HG03565 (cell line): ENCODE measurements around the gene MRPL33.

Experiments used
- ATAC-seq: cut with Tn5 transposase; IDR thresholded peaks from one replicate; pipeline ENCODE4 v1.9.1; 2021; ENCODE audit warnings: mild to moderate bottlenecking, moderate library complexity; ENCODE audit not compliant: unreplicated experiment

Gene MRPL33

DNA sequence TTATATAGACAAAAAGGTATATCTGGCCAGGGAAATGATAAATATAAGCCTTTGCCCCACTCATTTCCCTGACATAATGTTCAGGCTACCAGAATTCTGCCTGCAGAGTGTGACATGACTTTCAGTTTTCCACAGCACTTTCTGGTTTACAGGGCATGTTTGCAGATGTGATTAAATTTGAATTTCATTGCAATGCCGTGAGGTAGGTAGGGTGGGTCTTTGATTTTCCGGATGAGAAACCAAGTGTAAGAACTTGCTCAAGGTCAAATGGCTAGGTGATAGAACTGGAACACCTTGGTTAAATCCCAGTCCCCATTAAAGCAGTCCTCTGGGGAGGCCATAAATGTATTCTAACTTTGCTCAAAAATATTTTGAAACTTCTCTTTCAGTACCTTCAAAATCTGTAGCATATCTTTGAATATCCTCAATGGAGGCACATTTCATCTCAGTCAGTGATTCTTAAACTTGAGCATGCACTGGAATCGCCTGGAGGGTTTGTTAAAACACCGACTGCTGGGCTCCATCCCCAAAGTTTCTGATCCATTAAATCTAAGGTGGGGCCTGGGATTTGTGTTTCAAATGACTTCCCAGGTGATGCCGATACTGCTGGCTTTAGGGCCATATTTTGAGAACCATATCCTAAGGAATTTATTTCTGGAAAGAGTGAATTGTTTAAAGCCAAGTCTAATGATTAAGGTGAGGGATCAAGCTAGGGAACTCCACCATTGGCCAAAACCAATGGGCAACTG, 35.0 kb downstream of the MRPL33 start:
- no peak for ATAC-seq

DNA sequence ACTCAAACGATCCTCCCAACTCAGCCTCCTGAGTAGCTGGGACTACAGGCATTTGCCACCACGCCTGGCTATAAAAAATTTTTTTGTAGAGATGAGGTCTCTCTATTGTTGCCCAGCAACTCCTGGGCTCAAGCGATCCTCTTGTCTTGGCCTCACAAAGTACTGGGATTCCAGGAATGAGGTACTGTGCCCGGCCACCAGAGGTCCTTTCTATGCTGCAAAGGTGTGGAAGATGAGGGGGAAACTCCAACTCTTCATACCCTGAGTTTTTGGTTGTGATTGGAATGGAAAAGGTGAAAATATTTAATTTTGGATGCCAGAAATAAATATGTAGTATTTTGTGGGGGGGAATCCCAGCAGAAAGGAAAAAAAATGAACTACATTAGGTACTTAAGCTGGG, 36.0 kb downstream of the MRPL33 start:
- ATAC-seq, result no peak

DNA sequence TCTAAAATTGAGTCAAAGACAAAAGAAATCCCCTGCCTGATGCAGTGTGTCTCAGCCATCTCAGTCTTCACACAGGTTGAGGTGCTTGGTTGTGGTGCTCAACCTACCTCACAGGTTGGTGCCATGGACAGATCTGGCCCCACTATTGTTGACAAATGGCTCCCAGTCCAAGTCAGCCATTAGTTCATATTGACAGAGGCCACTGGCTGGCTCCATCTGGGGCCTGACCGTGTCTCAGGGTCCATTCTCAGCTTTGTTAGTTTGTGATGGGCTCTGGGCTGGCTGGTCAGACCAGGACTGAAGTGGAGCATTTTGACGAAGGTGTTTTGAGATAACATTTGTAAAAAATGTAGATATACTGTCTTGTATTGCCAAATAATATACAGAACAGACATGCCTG, 36.9 kb downstream of the MRPL33 start:
- no peak for ATAC-seq

DNA sequence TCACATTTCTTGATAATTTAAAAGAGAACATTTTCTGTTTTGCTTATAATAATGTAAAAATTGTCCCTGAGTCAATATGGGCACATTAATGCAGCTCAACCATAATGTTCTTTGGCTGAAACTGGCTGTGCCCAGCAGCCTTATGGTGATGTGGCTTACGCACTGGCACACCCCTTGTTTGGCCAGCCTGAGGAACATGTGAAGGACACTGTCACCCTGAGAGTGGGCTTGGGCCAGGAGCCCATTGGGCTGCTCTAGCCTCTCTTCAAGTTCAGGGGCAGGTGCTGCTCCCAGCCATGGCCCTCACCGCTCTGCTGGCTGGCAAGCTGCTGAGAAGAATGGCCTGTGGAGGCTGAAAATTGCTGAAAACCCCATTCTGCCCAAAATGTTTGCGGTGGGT, 37.5 kb downstream of the MRPL33 start:
- ATAC-seq, result no peak

DNA sequence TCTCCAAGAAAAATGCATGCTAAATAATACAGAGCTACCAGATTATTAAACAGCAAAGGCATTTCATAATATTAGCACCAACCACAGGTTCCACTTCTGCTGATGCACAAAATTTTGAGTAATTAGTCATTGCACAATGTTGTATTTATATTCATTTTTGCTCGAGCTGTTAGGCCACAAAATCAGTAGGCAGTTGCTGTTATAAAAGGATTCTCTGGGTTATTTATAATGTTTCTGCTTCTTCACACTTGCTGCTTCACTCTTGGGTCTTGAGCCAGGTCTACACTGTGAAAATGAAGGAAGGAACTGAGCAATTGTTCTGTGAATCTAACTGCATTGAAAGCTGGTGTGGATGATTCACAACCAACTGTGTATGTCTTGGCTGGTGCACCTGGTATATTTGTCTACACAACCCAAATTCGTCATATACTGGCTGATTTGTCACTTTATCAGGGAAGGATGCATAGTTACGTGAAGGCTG, 38.3 kb downstream of the MRPL33 start:
- ATAC-seq, result no peak

DNA sequence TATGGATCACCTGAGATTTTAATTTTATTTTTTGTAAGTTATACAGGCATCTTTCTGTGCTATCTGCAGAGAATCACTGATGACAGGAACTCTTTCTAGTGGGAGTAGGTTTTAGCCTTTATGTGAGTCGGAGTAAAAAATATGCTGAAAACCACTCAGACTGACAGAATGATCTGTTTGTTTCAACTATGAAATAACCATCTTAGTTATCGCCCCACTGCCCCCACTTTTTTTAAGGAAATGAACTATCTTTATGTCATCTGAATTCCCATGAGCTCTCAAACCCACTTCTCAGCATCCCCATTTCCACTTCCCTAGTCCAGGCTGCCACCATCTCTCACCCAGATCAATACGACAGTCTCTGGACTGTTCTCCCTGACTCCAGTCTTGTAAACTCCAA, 38.9 kb downstream of the MRPL33 start:
- no peak for ATAC-seq

DNA sequence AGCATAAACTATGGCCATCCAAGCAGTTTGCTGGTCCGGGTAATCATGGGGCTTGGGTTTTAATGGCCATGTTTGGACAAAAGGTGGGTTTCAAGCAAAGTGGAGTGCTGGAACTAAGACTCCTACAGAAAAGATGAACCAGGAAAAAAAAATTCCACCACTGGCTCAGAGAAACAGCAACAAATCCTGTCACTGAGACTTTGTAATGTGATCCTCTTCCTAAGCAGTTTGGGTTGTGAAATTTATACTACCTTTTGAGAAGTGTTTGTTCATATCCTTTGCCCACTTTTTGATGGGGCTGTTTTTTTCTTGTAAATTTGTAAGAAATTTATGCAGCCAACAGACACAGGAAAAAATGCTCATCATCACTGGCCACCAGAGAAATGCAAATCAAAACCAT, 40.2 kb downstream of the MRPL33 start:
- ATAC-seq, result no peak

DNA sequence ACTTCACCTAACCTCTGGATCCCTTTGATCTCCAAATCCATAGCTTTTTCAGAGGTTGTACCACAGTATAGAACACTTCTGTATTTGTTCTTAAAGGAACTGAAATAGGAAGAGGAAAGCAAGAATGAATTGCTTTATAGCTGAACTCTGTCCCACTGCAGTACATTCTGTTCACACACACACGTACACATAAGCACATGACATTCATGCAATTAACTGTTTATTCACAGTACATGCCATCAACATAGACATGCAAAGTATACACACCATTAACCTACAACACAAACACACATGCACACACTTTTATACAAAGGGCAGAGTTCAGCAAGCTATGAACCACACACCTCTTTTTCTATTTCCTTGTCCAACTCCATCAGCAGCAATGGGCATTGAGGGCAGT, 43.2 kb downstream of the MRPL33 start:
- no peak for ATAC-seq

DNA sequence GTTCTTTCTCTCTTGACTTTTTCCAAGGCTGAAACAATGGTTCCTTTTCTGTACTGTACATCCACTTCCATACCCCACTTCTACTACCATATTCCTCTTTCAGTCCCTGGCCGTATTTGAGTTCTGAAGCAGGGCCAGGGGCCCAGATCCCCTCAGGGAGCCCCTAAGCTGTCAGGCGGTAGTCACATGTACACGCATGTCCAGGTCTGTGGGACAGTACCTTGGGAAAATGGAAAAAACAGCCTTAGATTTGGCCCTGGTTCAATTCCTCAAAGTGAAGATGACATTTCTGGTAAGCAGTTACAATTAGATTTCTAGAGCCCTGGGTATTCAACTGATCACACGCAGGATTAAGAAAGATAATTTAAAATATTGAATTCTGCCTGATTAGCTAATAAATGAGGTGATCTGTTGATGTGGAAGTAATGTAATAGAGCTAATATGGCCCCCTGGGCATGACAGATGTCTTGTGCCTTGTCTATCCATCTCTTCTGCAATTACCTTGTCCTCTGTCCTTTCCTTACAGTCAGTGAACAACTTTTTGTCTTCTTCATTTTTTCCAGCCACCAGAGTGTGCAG, 44.4 kb downstream of the MRPL33 start:
- no peak for ATAC-seq

DNA sequence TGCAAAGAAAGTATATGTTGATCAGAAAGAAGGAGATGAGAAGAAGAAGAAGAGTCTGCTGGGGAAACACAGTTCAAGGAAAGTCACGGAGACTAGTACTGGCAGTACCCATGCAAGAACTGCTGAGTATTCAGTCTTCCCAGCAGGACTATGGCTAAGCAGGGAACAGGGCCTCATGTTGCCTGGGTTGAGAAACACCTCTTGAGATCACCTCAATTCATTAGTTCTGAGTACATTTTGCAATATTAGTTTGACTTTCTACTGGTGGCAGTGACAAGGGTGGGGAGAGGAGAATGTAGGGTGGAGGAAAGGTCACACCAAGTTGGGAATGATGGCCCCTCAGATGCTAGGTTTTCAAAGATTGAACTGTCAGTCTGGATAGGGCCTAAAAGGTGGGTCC, 50.5 kb downstream of the MRPL33 start:
- ATAC-seq, result no peak

DNA sequence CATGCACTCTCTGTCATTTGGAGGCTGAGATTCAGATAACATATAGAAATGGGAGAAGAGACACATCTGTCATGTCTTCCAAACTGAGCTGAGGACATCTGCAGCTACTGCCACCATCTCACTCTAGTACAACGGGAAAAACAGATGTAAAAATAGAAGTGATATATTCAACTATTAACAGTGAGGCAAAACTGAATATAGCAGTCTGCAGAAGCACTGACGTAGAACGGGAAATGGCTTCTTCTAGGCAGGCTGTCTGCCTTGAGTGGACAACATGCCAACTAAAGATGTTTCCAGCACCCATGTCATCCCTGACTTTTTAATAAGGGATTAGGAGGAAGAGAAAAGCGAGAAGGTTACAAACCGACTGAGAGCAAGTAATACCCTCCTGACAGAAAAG, 51.6 kb downstream of the MRPL33 start:
- ATAC-seq, result no peak

DNA sequence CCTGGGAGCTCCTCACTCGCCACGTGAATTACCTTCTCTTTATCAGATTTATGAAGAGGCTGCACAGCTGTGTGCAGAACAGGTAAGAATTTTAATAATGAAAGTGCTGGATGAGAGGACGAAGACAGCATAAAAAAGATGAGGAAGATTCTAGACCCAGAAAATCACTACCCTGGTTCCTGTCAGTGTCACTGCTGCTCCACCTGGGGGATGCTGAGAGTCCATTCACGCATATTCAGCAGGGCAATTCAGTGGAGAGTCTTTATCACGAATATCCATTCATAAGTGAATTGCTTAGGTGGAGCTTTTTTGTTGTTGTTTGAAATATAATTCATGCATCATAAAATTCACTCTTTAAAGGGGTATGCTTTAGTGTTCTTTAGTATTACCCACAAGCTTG, 52.0 kb downstream of the MRPL33 start:
- ATAC-seq, result no peak

DNA sequence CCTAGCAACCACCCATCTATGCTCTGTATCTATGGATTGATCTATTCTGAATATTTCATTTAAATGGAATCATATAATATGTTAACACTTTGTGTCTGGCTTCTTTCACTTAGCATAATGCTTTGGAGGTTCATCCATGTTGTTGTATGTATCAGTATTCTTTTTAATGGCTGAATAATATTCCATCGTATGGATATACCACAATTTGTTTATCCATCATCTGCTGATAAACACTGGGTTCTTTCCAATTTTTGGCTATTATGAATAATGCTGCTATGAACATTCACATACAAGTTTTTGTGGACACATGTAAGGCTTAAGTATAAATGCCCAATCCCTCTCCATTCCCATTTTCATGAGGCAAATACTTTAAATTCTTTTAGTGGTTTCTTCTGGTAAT, 52.9 kb downstream of the MRPL33 start:
- ATAC-seq, result no peak

DNA sequence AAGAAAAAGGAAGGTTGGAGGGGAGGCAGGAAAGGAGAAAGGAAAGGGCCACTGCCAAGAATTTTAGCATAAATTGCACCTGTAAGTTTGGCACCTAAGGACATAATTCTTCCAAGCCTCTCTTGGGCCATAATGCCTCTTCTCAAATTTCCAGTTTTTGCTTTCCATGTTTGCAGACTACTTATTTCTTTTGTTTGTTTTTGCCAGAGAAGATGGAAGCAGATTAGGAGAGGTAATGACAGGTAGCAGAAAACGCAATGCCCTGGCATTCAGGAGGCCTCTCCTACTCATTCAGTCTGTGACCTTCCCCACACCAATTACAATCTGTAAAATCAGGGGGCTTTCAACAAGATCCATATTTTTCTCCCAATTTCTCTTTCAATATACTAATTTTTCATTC, 56.8 kb downstream of the MRPL33 start:
- no peak for ATAC-seq
